ENCODE results near the gene SPATA4.

GRCh38 chr4:176185051-176185450 is 10.3 kb downstream of the SPATA4 start:
- TF ChIP-seq CTCF (IDR thresholded peaks at IDR 0.05; ENCODE audit: low read depth, low read length) (no peak), EZH2phosphoT487 (IDR thresholded peaks at IDR 0.05; ENCODE audit: low read depth) (no peak)
